NCI-H526 (cell line): ENCODE data around the gene BCAS1.
A peak's percentile ranks its signal among the peaks of the same experiment; 100 is the strongest.

Experiments
- DNase-seq, 2 experiments: peaks; one replicate each; lab custom pipeline; 2025; lab: John Stamatoyannopoulos, UW

BCAS1 gene

GRCh38 chr20:53962388-53962787 lies 108.0 kb downstream of the BCAS1 start:
- DNase-seq: no peak

GRCh38 chr20:53961527-53961926 lies 108.9 kb downstream of the BCAS1 start:
- no peak for DNase-seq

DNA sequence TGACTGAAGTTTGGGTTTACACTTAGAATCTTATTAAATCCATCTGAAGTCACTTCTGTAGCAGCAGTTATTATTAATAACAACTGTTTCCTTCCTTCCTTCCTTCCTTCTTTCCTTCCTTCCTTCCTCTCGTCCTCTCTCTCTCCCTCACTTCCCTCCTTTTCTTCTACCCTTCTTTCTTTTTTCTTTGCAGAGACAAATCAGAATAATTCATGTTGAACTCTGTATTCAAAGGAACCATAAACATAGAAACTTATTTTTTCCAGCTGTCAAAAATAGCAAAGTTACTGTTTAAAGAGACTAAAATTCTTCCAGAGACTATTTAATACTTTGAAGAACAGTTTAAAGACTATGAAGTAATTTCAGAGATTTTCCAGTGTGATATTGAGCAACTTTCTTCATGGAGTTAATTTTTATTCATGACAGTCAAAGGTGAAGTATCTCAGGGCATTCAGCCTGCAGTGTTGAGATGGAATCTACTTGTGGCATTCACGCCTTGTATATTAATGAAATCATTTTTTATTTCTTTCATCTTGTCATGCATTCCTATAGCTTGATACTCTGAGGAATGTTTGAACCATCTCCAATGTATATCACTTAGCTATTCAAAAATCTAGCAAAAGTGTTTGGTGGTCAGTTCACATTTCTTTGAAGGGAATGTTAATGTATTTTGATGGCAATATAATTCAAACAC lies 109.7 kb downstream of the BCAS1 start:
- DNase-seq: no peak

GRCh38 chr20:53959911-53960578 lies 110.3 kb downstream of the BCAS1 start:
- no peak for DNase-seq

DNA sequence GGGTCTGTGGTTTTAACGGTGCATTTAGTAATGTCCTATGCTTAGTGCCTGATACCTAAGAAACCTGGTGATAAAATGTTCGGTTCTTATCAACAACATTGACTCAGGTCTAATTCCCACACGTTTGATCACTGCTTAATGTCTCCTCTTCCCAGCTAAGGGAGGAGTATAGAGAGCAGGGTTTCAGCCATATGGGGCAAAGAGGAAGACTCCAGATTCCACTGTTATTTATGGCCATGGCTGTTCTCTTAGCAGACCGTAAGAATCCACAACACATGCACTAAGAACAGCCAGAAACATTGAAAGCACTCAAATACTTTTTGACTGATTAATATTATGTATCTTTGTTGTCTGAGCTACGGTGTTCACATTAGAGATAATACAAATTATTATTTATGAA lies 112.1 kb downstream of the BCAS1 start:
- DNase-seq: no peak

GRCh38 chr20:53957451-53958172 lies 112.8 kb downstream of the BCAS1 start:
- DNase-seq: peak in 1 of 2 experiments; percentile 5

GRCh38 chr20:53956013-53956715 lies 114.2 kb downstream of the BCAS1 start:
- no peak for DNase-seq

- DNase-seq: no peak
These were observed 115.4 kb downstream of the BCAS1 start for GRCh38 chr20:53954723-53955658.

DNA sequence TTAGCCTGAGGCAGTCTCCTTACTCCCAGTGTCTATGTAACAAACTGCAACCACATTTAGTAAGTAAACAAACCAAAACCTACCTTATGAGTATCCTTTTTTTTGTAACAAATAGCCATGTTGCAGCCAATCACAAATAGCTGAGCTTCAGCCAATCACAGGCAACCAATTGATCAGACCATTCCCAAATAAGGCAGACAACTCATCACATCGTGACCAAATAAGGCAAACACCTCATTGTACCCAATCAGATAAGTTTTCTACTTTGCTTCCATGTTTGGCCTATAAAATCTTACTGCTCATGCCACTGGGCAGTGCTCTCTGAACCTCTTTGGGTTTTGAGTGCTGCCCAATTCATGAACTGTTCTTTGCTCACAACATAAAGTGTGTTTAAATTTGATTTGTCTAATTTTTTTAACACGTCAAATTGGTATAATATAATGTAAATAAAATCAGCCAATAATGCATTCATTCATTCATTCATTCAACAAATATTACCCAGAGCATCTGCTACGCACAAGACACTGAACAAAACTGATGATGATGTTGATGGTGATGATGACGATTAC lies 117.8 kb downstream of the BCAS1 start:
- no peak for DNase-seq

GRCh38 chr20:53950578-53950977 lies 119.8 kb downstream of the BCAS1 start:
- DNase-seq: no peak

DNA sequence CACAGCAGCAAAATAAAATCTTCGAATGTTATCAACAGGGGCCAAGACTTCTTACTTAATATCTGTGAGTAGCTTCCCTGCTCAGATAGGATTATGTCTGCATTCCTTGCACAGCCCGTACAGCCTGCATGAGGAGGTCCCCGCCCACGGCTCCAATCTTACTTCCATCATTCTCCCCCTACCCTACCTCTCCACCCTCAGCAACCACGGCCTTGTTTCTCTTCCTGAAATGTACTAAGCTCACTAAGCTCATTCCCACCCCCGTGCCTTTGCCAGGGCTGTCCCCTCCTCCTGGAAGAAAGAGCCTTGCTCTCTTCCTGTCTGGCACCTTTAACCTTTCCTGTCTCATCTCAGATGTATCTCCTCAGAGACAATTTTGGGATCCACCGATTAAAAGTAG lies 120.4 kb downstream of the BCAS1 start:
- no peak for DNase-seq

DNA sequence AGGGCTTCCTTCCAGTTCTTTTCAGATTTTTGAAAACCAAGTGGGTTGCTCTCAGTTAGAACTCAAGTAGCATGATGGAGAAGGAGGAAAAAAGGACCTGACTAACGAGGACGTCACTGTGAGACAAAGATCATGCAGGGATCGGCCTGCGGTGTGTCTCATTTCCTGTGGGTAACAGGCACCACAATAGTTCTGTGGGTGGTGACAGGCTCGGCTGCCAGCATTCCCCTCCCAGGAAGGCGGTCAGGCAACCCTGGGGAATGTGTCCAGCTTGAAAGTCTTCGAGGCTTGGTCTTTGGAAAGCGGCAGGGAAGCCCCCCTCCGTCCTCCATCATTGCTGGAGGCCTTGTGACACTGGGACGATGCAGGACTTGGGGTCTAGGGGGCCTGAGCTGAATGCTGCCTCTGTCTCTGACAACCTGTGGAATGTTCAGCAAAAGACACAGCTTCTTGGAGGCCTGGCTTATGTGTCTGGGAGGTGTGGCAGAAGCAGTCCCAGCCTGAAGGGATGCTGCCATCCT lies 121.0 kb downstream of the BCAS1 start:
- no peak for DNase-seq

- DNase-seq: no peak
These were observed 121.7 kb downstream of the BCAS1 start for GRCh38 chr20:53948383-53949318.

- no peak for DNase-seq
These were observed 122.7 kb downstream of the BCAS1 start for GRCh38 chr20:53947501-53948195.

DNA sequence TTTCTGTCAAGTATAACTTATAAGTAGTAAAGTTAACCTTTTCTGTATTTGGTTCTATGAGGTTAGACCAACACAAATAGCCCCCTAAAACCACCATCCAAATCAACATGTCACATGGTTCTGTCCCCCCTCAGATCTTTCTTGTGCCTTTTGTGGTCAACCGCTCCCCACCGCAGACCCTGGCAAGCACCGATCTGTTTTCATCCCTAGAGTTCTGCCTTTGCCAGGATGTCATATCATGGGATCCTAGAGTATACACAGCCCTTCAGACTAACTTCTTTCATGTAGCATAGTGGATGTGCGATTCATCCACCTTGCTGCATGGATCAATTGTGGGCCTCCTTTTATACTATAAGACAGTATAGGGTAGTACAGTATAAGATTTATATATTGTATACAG lies 124.3 kb downstream of the BCAS1 start:
- DNase-seq: no peak

GRCh38 chr20:53945478-53945877 lies 124.9 kb downstream of the BCAS1 start:
- no peak for DNase-seq

DNA sequence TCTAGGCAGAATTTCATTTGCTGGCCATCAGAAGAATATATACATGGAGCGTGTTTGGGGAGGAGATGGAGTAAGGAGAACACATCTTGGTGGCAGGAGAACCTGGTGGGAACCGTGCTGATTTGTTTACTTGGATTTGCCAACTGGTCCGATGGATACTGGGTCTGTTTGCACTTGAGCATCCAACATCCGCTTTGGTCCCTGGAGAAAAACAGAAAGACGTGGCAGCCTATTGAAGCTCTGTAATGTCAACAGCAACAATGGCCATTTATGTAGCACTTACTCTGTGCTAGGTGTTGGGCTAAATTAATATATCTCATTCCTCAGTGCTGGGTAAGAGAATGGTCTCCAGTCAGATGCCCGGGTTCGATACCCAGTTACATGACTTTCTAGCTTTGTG lies 125.6 kb downstream of the BCAS1 start:
- DNase-seq: no peak

DNA sequence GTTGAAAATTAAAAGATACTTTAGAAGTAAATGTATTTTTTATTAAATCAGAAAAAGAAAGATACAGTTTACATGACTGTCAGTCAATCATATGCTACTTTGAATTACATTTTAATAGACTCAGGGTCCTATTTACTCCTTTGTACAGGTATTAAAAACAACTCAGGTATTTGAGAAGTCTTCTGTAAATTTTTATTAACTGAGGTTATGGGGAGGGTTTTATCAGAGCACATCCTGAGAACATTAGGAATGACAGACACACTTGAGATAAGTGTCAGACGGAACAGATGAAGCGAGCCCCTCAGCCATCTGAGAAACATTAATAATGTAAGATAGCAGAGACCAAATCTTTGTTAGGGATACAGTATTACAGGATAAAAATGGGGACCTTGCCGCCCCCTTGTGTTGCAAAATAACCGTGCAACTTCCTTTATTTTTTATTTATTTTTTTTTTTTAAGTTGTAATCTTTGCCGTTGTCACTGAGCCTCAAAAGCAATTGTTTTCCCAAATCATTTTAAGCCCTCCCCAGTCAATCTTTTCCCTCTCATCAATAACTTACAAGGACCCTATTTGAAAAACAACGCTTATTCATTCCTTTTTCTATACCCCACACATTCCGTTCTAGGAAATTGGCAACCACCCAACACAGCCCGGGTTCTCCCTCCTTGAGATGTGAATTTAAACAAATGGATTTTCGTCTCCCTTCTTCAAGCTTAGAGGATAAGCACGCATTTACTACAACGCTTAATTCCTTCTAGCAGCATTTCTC lies 126.7 kb downstream of the BCAS1 start:
- DNase-seq: peak in 1 of 2 experiments; percentile 52
